ENCODE results near the gene VEZT.
"Not testable (repeated sequence)": the region's sequence is repeated elsewhere in the genome, so short reads cannot be mapped to it uniquely, and the experiment has no call there.

The VEZT gene

DNA sequence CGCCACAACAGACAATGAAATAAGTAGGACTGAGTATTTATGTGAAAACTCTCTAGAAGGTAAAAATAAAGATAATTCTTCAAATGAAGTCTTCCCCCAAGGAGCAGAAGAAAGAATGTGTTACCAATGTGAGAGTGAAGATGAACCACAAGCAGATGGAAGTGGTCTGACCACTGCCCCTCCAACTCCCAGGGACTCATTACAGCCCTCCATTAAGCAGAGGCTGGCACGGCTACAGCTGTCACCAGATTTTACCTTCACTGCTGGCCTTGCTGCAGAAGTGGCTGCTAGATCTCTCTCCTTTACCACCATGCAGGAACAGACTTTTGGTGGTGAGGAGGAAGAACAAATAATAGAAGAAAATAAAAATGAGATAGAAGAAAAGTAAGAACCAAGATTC, 82.7 kb downstream of the VEZT start:
- DNase-seq (ENCODE audit: low read depth): no peak
- TF ChIP-seq POLR2A (IDR thresholded peaks at IDR 0.05; ENCODE audit: extremely low read depth, insufficient read length) (no peak), MAX (IDR thresholded peaks at IDR 0.05; ENCODE audit: low read depth, low read length) (no peak), MYC (IDR thresholded peaks at IDR 0.05; ENCODE audit: low read depth, low read length) (no peak), CTCF (IDR thresholded peaks at IDR 0.05; ENCODE audit: low read depth, low read length) (no peak)
- H3K4me3 ChIP-seq (ENCODE audit: low read depth, low read length): no peak overlapping the region

- TF ChIP-seq MYC (IDR thresholded peaks at IDR 0.05; ENCODE audit: low read depth, low read length) (no peak), CTCF (IDR thresholded peaks at IDR 0.05; ENCODE audit: low read depth, low read length) (no peak), MAX (IDR thresholded peaks at IDR 0.05; ENCODE audit: low read depth, low read length) (no peak), POLR2A (IDR thresholded peaks at IDR 0.05; ENCODE audit: extremely low read depth, insufficient read length) (no peak)
- no peak overlapping the region for H3K4me3 ChIP-seq (ENCODE audit: low read depth, low read length)
- no peak for DNase-seq (ENCODE audit: low read depth)
Measured at GRCh38 chr12:95303476-95303875, 85.9 kb downstream of the VEZT start.

DNA sequence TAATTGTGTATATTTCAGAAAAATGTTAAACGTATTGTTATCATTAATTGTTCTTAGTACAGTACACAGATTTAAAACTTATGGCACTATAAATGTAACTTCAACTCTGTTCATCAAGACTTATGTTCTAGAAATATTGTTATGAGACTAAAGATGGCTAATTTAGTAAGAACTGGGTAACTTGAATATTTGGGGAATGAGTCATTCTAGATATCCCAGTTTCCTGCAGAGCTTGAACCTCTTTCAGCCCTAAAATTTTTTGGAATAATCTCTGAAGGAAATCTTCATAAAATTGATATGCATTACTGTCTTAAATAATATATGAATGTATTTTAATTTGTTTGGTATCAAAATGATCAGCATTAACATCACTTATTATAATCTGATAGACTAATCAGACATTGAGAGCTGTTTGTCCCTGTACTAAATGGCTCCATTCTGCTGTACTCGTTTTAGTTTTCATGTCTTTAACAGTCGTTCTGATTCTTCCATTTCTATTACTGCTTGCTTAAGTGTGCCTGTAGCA, 87.1 kb downstream of the VEZT start:
- TF ChIP-seq MYC (IDR thresholded peaks at IDR 0.05; ENCODE audit: low read depth, low read length) (no peak), CTCF (IDR thresholded peaks at IDR 0.05; ENCODE audit: low read depth, low read length) (no peak), MAX (IDR thresholded peaks at IDR 0.05; ENCODE audit: low read depth, low read length) (no peak), POLR2A (IDR thresholded peaks at IDR 0.05; ENCODE audit: extremely low read depth, insufficient read length) (no peak)
- no peak for DNase-seq (ENCODE audit: low read depth)
- H3K4me3 ChIP-seq (ENCODE audit: low read depth, low read length): no peak overlapping the region

GRCh38 chr12:95312656-95313055, 95.0 kb downstream of the VEZT start:
- no peak for DNase-seq (ENCODE audit: low read depth)
- H3K4me3 ChIP-seq (ENCODE audit: low read depth, low read length): no peak overlapping the region
- TF ChIP-seq CTCF (IDR thresholded peaks at IDR 0.05; ENCODE audit: low read depth, low read length) (no peak), POLR2A (IDR thresholded peaks at IDR 0.05; ENCODE audit: extremely low read depth, insufficient read length) (no peak), MAX (IDR thresholded peaks at IDR 0.05; ENCODE audit: low read depth, low read length) (no peak), MYC (IDR thresholded peaks at IDR 0.05; ENCODE audit: low read depth, low read length) (no peak)

GRCh38 chr12:95314756-95315155, 97.1 kb downstream of the VEZT start:
- not testable (repeated sequence) for DNase-seq (ENCODE audit: low read depth); H3K4me3 ChIP-seq (ENCODE audit: low read depth, low read length)

- no peak for DNase-seq (ENCODE audit: low read depth)
- TF ChIP-seq POLR2A (IDR thresholded peaks at IDR 0.05; ENCODE audit: extremely low read depth, insufficient read length): no peak
- TF ChIP-seq MYC (IDR thresholded peaks at IDR 0.05; ENCODE audit: low read depth, low read length): no peak
- no peak for TF ChIP-seq MAX (IDR thresholded peaks at IDR 0.05; ENCODE audit: low read depth, low read length)
- no peak for TF ChIP-seq CTCF (IDR thresholded peaks at IDR 0.05; ENCODE audit: low read depth, low read length)
- no peak overlapping the region for H3K4me3 ChIP-seq (ENCODE audit: low read depth, low read length)
Measured at GRCh38 chr12:95316798-95317197, 99.2 kb downstream of the VEZT start.

All from NB4 (cell line).